GM10248 (cell line): ENCODE measurements around the gene PID1.

Experiments used
- CTCF ChIA-PET: fragments of 300-600 bp; sonication (Branson Sonifier 250); formaldehyde crosslinking; extraction: SDS; loops from one replicate; lab custom pipeline; 2021; ENCODE audit warnings: antibody characterized with exemption; lab: Yijun Ruan, JAX
- POLR2A ChIA-PET: fragments of 350-650 bp; sonication (Branson Sonifier 250); formaldehyde crosslinking; extraction: SDS; loops from one replicate; lab custom pipeline; 2020; ENCODE audit warnings: antibody characterized with exemption; lab: Yijun Ruan, JAX
- DNase-seq: peaks from one replicate; pipeline ENCODE4 v3.0.0; 2012; ENCODE audit errors: extremely low spot score
- CTCF ChIP-seq: IDR thresholded peaks from 2 replicates; pipeline ENCODE4 v1.5.1; 2012; ENCODE audit warnings: mild to moderate bottlenecking, low read depth; ENCODE audit errors: extremely low read depth, missing control alignments, control extremely low read depth

PID1 gene

DNA sequence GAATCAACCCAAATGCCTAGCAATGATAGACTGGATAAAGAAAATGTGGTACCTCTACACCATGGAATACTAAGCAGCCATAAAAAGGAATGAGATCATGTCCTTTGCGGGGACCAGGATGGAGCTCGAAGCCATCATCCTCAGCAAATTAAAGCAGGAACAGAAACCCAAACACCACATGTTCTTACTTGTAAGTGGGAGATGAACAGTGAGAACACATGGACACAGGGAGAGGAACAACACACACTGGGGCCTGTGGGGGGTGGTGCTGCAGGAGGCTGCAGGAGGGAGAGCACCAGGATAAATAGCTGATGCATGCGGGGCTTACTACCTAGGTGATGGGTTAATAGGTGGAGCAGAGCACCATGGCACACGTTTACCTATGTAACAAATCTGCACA, 8.4 kb upstream of the PID1 start:
- TF ChIP-seq CTCF, result no peak
- no peak for DNase-seq
- POLR2A ChIA-PET, result no interaction called here
- CTCF ChIA-PET, result interaction anchor here (1.1 kb wide), 1 partner anchor 16 kb away, joined by 3 read pairs; no protein-coding TSS in a partner anchor

GRCh38 chr2:229275506-229275905, 4.4 kb upstream of the PID1 start:
- DNase-seq, result no peak

GRCh38 chr2:229273723-229274338, 2.7 kb upstream of the PID1 start:
- POLR2A ChIA-PET, result no interaction called here
- DNase-seq, result peak; percentile 49
- CTCF ChIA-PET, result interaction anchor here (0.9 to 4.0 kb wide), 15 partner anchors 9 to 1383 kb away, joined by 3 to 27 read pairs (median 5); no protein-coding TSS in a partner anchor
- peak; percentile 83 for TF ChIP-seq CTCF

More at GRCh38 chr2:229275506-229275905, 4.4 kb upstream of the PID1 start:
- ChIA-PET CTCF (interaction anchor here (4.0 kb wide), 1 partner anchor 1385 kb away, joined by 27 read pairs; no protein-coding TSS in a partner anchor), POLR2A (no interaction called here)
- no peak for TF ChIP-seq CTCF

DNA sequence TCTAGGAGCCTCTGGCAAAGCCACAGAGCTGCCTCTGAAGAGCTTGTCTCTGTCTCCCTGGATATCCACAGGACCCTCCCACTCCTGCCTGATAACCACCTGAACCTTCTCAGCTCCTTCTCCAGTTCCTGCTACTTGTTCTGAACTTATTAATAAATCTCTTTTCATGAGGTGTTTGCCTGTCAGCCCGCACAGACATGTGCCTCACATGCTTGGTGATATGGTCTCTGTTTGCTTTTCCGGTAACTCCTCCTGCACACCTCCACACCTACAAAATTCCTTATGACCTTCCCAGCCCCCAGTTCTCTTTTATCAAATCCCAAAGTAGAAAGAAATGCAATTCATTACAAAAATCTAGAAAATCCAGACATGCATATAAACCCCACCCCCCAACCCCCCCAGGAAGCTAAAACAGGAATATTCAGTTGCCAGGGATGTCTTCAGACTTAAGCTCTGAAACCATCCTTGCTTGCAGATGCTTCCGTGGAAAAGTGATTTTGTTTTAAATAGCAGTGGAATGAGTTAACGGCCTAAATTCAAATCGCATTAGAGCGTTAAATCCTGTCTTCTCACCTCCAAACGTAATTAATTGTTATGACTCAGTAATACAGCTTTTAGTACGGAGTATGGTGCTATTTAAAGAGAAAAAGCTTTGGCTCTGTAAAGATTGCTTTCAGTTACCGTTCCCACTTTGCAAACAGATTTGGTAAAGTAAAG, 2.1 kb upstream of the PID1 start:
- no peak for DNase-seq
- ChIA-PET POLR2A (no interaction called here), CTCF (interaction anchor here (0.9 to 4.0 kb wide), 15 partner anchors 9 to 1383 kb away, joined by 3 to 27 read pairs (median 5); no protein-coding TSS in a partner anchor)
- no peak for TF ChIP-seq CTCF

DNA sequence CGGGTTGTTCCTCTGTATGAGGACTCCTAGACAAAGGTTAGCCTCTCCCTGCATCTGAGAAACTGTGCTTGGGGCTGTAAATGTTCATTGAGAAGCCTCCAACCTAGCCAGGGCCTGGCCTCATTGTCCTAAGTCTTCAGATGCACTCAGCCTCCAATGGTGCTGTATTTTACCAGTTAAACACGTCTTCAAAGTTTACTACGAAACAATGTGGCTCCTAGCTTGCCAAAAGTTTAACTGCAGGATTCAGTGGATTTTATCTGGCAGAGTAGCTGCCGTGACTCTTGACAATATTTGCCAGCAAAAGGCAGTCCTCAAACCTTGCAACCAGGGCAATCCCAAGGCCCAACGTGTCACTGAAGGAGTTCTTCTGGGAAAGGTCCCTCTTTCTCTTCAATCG, 1.1 kb downstream of the PID1 start:
- ChIA-PET POLR2A (interaction anchor here (0.7 kb wide), 1 partner anchor 47 kb away, joined by 9 read pairs; no protein-coding TSS in a partner anchor), CTCF (interaction anchor here (1.5 to 1.9 kb wide), 2 partner anchors 10 to 1379 kb away, joined by 3 to 6 read pairs; no protein-coding TSS in a partner anchor)
- no peak for DNase-seq
- no peak for TF ChIP-seq CTCF

DNA sequence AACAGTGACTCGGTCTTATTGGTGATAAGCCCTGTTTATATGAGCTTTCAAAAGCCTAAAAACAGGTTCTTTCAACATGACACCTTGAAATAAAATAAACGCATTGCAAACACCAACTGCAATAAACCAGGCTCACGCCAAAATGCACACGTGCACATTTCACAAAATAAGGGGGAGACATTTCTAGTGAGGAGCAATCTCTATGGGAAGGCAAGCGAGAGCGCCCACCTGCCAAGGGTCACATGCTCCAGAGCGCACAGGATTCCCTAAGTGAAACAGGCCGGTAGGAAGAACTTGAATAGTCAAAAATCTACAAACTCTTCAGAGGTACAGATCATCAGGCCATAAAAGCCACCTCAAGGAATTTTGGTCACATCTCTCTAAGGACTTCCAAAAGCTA, 1.9 kb downstream of the PID1 start:
- no peak for TF ChIP-seq CTCF
- DNase-seq, result no peak
- ChIA-PET CTCF (interaction anchor here (1.5 to 1.9 kb wide), 3 partner anchors 8 to 1379 kb away, joined by 3 to 6 read pairs (median 5); no protein-coding TSS in a partner anchor), POLR2A (no interaction called here)
